HG03439 (cell line): ENCODE data around the gene LRGUK.
"Not testable (repeated sequence)": the region's sequence is repeated elsewhere in the genome, so short reads cannot be mapped to it uniquely, and the experiment has no call there.

Experiments used
- ATAC-seq: cut with Tn5 transposase; IDR thresholded peaks from one replicate; pipeline ENCODE4 v1.9.1; 2021; ENCODE audit warnings: mild to moderate bottlenecking, moderate library complexity; ENCODE audit not compliant: unreplicated experiment

LRGUK gene

DNA sequence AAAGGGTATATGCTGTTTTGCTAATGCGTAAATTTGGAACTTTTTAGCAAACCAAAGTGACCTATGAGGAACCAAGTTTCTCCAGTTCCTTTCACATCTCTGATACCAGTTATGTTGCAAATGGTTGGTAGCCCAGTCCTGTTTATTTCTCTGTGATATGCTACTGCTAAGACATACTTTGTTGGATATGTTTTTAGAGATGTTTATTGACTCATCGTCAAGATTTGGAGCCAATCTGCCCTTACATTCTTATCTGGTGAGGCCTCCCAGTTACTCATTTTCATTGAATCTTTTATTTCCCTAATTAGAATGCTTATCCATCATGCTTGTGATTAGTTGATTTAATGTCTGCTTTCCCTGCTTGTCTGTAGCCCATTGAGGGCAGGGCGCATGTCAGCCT lies 58.9 kb downstream of the LRGUK start:
- no peak for ATAC-seq

DNA sequence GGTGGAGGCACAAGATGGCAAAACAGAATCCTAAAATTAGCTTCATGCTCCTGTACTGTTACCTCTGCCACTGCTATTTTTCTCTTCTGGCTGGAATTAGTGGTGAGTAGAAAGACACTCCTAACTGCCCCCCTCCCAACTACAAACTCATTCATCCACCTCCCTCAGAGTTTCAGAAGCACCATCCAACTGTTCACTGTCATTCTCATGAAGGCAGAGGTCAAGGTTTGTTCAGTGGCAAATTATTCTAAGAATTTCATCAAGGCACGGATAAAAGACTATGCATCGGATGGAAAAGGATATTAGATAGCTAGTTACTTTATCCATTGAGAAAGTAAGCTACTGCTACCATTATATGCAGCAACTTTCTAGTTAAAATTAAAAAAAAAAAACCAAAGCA lies 59.7 kb downstream of the LRGUK start:
- no peak for ATAC-seq

DNA sequence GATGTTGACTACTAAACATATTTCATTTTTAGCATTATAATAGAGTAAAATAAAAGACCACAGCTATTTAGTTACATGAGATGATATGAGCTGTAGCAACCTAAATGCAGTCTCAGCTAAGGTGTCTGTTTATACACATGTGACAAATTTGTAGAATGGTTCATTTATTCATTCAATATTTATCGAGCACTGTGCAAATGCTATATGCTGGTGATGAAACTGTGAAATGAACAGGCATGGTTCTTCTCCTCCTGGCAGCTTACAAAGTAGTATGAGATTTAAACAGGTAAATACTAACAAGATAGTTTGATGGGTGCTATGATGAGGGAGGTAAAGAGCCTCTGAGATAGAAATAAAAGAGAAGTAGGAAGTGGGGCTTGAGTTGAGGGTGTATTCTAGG lies 60.8 kb downstream of the LRGUK start:
- no peak for ATAC-seq

DNA sequence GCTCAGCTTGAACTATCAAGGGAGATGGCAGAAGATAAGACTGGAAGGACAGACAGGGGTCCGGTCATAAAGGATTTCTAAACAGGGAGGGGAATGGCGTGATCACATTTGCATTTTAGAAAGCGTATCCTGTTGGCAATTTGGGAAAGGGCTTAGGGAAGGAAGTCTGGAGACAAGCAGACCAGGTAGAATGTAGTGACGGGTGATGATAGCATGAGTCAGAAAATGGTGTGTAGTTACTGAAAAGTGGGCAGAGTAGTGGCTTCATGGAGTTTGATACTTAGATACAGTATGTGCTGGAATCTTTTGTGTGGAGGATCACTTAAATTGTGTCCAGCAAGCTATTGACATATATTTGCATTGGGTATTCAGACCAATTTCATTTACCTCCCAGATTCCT lies 61.2 kb downstream of the LRGUK start:
- no peak for ATAC-seq

DNA sequence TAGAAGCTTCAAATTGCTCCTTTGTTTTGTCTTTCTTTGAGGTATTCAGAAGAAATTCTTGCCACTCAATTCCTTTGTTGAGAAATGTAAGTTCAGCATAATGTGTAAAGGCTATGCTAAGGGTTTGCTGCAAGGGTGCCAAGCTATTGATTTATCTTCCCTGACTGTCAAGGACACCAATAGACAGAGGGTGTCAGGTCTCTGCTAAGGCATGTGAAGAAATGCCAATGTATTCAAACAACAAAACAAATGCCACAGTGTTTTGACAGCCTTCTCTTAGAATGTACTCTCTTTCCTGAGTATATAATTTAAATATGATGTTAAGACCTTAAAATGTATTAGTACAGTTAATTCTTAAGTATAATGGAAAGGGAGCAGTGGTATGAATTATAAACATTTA lies 62.4 kb downstream of the LRGUK start:
- ATAC-seq = no peak

DNA sequence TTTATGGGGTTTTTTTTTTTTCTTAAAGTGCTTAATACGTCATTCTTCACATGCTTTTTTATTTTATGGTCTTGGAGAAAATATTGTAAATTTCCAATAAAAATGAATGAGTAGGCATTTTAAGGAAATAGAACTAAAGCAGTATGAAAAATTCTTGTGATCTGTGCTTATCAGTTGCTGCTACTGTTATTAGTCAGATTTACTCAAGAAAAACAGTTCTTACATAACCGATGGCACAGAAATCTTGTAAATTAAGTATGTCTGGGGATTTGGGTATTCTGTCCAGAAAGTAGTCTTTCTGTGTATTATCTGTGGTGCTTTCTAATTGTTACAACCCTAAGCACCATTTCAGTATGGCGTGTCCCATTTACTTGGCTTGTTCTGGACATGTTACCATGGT lies 64.7 kb downstream of the LRGUK start:
- no peak for ATAC-seq

DNA sequence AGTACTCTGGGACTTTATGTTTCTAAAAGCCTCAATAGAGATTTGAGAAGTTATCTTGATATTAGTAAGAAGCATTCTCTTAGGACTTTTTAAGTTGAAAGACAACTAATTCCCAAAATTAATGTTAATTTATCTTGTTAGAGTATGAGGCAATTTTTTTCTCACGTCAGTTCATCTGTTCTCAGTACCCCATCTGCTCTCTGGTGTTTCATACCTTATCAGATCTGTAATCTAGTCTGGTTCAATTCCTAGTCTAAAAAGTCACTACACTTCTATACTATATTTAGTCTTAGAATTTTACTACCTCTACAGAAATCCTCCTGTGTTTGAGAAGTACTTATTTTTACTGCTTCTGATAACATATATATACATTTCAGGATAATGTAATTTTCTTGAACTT lies 66.1 kb downstream of the LRGUK start:
- no peak for ATAC-seq

DNA sequence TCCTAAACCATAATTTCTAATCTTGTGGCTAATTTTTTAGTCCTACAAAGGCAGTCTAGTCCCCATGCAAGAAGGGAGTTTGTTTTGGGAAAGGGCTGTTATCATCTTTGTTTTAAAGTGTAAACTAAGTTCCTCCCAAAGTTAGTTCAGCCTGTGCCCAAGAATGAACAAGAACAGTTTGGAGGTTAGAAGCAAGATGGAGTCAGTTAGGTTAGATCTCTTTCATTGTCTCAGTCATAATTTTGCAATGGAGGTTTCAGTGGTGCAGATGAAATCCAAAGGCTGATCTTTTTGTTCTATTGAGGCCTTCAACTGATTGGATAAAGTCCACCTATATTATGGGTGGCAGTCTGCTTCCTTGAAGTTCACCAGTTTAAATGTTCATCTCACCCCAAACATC lies 68.1 kb downstream of the LRGUK start:
- ATAC-seq = no peak

DNA sequence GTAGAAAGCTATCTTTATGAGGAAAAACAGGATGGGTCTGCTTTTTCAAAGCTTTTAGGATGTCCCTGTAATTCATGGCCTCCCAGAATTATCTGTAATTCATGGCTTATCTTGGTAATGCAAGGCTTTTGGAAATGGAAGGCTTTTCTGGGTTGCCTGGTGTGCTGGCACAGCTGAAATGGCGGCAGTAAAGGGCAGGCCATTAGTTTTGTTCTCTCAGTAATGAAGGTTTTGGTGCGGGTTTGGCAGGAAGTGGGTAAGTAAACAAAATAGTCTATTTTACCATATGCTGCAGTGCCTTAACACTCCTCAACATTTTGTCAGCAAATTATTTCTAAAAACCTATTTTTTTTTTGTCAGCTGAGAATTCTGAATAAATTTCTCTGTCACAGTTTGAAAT lies 69.3 kb downstream of the LRGUK start:
- no peak for ATAC-seq

DNA sequence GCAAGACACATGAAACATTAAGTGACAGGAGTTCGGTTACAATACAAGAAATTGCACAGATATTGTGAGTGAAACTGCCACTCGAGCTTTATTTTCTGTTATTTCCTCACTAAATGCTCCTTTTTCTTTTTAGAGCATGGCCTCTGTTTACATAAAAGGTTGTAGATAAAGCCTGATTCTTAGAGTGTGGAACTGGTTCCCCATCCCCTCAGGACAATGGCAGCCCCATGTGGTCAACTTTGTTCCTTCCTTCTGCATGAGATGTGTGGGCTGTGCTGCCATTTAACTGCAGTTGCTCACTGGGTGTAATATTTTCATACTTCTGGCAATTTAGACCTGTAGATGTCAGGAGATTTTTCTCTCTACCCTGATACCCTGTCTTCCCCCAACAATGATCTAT lies 70.2 kb downstream of the LRGUK start:
- ATAC-seq = no peak

DNA sequence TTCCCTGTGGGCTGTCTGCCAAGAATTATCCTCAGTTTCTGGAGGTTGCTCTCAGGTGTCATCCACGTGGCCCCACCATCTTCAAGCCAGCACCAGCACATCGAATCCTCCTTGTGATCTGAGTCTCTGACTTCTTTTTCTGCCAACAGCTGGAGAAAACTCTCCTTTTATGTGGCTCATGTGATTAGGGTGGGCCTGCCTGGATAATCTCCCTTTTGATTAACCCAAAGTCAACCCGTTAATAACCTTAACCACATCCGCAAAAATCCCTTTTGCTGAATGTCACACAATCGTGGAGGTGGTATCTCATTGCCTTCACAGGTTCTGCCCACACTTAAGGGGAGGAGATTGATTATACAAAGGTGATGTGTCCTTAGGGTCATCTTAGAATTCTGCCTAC lies 73.8 kb downstream of the LRGUK start:
- ATAC-seq = no peak

DNA sequence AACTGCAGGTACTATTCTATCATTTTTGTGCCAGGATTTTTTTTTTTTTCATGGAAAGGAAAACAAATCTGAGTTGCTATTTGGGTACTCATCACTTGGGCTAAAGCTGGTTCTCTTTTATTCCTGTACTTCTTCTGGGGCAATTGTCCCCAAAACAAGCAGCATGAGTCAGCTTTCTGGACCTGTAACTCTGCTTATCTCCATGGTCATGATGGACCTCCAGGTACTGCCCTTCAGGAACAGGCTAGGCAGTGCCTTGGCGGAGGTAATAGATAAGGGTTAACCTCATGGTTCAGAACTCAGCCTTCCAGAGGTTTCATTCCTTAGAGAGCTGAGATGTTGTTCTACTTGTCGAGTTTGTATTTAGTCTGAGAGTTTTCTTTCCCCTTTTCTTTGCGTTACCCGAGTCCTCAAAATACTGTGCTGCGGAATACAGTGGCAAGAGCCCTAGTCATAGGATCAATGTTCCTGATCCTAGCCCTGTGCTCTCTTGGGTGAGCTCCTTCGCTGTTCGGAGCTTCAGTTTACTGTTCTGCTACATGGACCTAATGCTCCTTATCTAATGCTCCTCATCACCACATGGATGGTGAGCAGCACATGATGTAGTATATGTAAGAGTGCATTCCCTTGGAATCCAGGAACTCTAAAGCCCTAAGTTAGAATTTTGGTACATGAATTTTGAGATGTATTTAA lies 74.6 kb downstream of the LRGUK start:
- ATAC-seq = no peak

DNA sequence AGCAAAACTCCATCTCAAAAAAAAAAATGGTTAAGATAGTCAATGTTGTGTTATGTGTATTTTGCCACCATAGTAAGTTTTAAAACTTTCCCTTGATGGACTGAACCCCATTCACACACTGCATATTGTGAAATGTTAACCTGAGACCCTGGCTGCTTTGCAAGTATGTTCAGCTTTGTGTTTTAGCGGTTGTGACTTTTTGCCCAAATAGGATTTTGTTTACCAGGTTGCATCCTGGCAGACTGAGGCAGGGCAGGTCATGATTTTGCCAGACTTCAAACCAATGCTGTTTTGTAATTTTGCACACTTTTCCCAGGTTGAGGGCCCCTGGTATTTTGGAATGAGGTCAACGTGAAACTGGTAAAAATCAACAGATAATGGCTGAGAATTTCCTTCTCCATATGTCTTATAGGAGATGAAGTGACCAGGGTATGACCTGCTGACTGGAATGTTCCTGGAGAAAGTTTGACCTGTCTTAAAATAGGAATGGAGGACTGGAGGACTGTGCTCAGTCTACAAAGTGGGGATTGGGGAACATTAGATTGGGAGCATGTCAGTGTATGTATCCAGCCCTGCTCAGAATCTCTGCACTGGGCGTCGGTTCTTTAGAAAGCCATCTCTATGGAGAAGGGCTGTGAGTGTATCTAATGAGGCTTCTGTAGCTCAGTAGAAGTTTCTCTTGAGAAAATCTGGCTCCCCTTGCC lies 76.2 kb downstream of the LRGUK start:
- no peak for ATAC-seq

DNA sequence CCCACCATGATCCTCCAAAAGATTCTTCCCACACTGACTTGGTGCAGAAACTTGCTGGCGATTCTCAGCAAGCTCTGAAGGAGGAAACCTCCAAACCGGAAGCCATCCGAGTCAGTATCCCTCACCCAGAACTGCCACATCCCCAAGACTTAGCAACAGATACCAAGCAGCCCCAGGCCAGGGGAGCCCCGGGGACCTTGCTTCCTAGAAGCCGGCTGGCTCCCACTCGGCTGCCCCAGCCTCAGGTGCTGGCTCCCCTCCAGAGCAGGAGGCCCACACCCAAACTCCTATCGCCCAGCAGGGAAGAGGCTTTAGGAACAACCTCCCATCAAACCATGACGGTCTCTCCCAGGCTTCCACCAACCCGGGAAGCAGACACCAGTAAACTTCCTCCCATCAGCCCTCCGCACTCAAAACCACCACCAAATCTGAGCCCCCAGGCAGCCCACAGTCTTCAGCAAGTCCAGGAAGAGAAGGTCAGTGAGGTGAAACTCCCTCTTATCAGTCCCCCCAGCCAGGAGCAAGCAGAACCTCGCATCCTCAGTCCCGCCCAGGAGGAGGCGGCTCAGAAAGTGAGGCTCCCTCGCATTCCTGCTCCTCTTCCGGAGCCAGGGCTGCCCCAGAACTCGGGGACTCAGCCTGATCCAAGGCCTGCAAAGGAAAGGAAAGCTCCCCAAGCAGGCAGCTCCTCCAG lies 82.3 kb downstream of the LRGUK start:
- no peak for ATAC-seq

DNA sequence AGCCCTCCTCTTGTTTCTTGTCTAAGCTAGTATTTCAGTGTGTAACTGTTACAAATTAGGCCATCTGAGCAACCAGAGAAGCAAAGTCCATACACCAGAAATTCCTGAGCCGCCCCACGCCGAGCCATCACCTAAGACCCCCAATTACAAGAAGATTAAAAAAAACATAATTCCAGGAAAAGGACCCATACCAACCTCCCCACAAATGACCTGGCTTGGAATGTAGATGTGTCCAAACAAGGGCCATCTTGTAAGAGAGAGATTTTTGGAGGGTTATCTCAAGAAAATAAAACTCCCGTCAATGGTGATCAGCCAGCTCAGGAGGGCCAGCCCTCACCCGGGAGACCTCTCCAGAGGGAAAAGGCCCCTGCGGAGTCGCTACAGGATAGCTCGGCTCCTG lies 83.1 kb downstream of the LRGUK start:
- no peak for ATAC-seq

DNA sequence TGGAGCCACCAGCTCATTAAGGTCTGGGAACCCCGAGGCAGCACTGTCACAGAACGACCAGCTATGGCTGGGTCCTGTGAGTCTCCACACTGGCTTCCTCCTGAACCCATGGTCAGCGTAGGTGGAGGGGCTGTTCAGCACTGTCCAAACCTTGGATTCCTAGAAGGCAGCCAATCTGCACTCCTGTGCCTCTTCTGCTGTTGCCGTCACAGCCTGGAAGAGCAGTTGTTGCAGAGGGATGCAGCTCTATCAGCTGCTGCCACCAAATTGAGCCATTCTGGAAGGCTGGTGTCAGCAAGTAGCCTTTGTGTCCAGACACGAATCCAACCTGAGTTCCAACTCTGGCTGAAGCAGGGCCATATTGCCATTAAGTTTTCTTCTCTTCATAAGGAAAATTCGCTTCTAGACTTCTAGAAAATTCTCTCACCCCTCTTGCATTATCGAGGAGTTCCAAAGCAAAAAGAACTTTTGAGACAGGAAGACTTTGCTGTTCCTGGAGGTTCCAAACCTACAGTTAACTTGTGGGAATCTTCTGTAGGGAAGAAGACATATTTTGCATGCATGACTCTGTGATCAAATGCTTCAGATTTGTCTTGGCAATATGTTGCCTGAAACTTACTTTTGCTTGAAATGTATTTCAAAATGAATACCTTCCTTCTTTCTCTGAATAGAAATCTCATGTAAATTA lies 84.0 kb downstream of the LRGUK start:
- ATAC-seq = no peak

DNA sequence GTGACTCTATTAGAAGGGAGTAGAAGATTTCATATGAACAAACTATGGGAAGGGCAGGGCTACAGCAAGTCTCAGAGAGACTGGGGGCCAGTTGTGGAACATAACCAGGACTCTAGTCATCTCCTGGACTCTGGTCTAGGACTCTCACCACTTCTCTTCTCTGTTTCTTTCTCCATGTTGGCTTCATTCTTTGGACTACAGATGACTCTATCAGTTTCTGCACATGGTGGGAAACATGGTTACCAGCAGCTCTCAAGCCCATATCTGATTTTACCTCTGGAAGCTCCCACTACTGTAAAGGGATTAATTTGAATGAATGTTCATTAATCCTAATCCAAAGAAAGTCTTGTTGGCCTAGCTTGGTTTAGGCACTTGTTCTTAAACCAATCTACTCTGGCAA lies 84.7 kb downstream of the LRGUK start:
- ATAC-seq = no peak

DNA sequence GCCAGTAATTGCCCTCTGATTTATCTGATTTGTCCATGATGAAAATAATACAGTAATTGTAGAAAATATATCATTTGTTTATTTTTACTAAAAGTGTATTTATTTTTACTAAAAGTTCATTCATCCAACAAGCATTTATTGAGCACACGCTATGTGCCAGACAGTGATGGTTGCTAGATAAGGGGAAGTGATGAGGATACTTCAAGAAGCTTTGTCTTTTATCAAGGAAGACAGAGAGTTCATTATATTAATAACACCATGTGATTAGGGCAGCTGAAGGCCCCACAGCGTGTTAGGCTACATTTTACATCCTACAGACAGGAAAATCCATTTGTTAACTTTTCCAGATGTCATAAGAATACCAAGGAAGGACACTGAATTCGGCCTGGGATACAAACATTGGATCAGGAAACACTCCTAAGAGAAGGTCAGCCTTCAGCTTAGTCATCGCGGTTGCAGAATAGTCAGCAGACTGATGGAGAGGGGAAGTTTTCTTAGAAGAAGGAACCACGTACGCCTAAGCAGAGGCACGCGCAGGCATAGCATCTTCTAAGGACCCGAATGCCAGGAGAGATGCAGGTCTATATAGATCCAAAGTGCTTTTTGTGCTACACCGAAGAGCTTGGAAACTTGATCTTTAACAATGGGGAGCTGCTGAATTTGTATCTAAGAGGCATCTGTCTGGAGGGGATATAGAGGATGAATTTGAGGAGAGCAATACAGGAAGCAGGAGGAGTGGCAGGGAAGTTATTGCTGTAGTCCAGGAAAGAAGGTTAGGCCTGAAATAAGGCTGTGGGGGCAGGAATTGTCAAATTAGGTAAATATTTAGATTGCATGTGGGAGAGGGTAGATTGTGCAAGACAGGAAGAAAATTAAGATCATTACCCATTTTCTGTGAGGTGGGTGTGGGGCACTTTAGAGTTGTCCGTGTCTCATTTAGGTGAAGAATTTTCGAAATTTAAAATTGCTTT lies 85.7 kb downstream of the LRGUK start:
- no peak for ATAC-seq

DNA sequence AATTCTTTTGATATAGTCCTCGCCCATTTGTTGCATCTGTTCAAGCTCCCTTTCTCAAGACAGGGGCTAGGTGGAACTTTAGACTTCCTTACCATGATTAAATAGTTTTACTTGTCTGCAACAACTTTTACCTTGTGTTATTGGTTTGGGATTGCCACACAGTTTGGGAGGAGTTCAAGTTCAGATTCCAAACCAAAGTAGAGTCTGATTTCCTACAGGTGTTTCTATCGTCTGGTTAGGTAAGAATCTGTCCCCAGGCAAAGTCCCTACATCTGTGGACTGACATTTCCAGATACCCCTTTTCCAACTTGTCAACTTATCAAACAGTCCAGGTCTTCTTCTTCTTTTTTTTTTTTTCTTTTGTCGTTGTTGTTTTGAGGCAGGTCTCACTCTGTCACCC lies 93.1 kb downstream of the LRGUK start:
- no peak for ATAC-seq

DNA sequence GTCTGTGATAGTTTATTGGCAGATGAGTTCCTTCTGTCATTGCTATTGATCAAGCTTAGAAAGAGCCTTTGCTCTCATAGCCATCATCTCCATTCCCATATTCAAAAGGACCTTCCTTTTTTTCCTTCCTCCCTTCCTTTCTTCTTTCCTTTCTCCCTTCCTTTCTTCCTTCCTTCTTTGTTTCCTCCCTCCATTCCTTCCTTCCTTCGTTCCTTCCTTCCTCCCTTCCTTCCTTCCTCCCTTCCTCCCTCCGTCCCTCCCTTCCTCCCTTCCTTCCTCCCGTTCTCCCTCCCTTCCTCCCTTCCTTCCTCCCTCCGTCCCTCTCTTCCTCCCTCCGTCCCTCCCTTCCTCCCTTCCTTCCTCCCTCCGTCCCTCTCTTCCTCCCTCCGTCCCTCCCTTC lies 104.2 kb downstream of the LRGUK start:
- ATAC-seq = not testable (repeated sequence)

DNA sequence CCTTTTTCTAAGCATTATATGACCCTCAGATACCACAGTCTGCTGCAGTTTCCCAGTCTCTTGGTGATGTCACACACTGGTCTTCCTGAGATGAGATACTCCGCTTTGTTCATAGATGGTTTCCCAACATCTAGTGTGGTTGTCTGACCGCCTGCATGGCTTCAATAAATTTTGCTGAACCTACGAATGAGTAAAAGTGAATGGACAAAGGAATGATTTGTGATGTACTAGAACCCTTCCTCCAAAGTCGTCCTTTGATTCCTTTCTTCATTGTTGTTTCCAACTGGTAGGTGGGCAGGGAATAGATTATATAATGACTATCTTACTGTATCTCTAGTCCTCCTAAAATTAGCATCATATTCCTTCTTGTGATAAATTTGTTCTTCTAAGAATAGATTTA lies 107.1 kb downstream of the LRGUK start:
- no peak for ATAC-seq
